Measurements from ENCODE around the gene DTD1.
A peak's percentile ranks its signal among the peaks of the same experiment; 100 is the strongest.

The DTD1 gene, protein sequence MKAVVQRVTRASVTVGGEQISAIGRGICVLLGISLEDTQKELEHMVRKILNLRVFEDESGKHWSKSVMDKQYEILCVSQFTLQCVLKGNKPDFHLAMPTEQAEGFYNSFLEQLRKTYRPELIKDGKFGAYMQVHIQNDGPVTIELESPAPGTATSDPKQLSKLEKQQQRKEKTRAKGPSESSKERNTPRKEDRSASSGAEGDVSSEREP

GRCh38 chr20:18587665-18588573 lies at the start of gene DTD1:
Gene DTD1, plus strand, starts transcription at chr20:18588054. Its CDS starts 19 bp downstream, at chr20:18588073.
- DNase-seq (ENCODE audit: low read depth in 2 of 2, low spot score in 1 of 2) = peak; percentile 57 to 73

DNA sequence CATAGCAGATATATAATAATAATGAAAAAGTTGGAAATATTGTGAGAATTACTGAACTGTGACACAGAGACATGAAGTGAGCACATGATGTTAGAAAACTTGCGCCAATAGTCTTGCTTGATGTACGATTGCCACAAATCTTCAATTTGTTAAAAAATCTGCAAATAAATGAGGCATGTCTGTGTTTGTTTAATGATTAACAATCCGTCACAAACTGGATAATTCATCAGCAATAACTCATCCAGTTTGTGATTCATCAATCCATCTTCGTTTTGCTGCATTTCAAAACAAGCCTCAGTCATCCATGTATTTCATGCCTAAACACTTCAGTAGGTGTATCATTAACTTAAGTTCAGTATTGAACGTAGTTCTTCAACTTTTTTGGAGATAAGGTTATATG lies 46.1 kb upstream of the DTD1 start:
- DNase-seq (ENCODE audit: low read depth in 2 of 2, low spot score in 1 of 2) = no peak

DNA sequence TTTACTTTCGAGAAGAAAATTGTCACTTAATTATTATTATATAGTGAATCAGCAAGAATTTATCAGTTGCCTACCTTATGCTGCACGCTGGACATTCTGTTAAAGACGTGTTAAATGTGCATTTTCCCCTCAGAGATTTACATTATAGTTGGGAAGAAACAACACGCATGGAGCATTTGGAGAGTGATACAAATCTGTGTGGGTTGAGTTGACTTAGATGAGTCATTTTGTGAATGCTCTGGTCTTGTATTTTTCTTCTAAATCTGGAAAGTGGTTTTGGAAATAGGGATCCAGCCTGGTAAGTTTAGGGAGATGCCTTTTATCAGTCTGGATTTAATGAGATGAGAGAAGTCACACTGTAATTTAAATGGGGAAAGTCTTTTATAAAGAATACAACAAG lies 44.6 kb upstream of the DTD1 start:
- DNase-seq (ENCODE audit: low read depth in 2 of 2, low spot score in 1 of 2) = no peak

DNA sequence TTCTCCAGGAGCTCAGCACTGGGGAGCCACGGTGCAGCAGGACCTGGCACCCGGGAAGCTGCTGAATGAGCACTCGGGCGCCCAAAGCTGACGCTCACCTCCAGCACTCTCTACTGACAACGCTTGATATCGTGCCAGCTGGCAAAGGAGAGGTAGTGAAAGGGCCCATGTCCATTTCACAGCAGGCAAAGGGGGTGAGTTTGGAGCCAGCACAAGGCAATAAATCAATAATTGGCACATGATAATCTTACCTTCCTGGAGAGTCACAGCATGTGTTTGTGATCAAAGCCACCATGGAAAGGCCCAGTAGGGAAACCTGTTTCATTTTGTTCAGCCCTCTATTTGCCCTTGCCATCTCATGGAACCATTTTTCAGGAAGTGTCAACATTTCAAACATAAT lies 43.9 kb upstream of the DTD1 start:
- DNase-seq (ENCODE audit: low read depth in 2 of 2, low spot score in 1 of 2) = no peak

- DNase-seq (ENCODE audit: low read depth in 2 of 2, low spot score in 1 of 2) = no peak
Measured at GRCh38 chr20:18545566-18545965, 42.3 kb upstream of the DTD1 start.

- DNase-seq (ENCODE audit: low read depth in 2 of 2, low spot score in 1 of 2) = no peak
Measured at GRCh38 chr20:18548465-18548864, 39.4 kb upstream of the DTD1 start.

DNA sequence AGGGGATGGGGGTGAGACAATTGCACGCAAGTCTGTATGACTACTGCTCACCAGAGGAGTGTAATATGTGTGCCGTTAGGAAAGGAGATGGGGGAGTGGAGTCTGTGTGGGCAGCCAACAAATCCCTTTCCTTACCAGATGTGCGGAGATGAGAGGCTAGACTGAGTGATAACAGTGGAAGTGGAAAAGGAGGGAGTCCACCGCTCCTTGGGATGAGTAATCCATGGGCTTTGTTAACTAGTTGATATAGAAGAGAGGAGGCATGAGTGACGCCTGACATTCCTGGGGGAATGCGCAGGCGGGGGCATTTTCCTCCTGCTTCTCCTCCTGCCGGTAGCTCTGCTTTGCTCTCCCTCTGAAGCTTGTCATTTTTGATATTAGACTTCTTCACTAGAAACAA lies 34.1 kb upstream of the DTD1 start:
- DNase-seq (ENCODE audit: low read depth in 2 of 2, low spot score in 1 of 2) = no peak

GRCh38 chr20:18566892-18567738 lies 20.7 kb upstream of the DTD1 start, which contains the start of gene SMIM26:
Gene SMIM26, plus strand, starts transcription at chr20:18567432. Its CDS starts 47 bp downstream, at chr20:18567479.
- DNase-seq (ENCODE audit: low read depth in 2 of 2, low spot score in 1 of 2) = peak; percentile 80 to 86

GRCh38 chr20:18567739-18568091 lies 20.1 kb upstream of the DTD1 start:
- no peak for DNase-seq (ENCODE audit: low read depth in 2 of 2, low spot score in 1 of 2)

GRCh38 chr20:18571009-18571408 lies 16.8 kb upstream of the DTD1 start:
- no peak for DNase-seq (ENCODE audit: low read depth in 2 of 2, low spot score in 1 of 2)

GRCh38 chr20:18571578-18571977 lies 16.3 kb upstream of the DTD1 start:
- DNase-seq (ENCODE audit: low read depth in 2 of 2, low spot score in 1 of 2) = no peak

DNA sequence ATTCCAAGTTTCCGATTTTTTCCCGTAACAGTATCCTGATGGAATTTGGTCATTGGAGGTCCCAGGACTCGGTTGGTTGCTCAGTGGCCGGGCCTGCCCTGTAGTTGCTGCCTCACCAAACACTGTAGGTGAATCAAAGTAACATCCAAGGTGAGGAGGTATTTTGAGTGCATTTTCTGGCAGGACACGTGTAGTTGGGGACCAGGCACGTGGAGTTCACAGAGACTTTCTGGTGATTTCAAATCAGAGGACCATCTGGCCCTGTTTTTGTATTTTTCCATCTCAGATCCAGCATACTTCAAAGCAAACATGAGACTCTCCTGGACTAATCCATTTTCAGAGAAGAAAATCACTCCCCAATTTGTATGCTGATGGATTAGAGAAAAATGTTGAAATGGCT lies 9.9 kb upstream of the DTD1 start:
- DNase-seq (ENCODE audit: low read depth in 2 of 2, low spot score in 1 of 2) = no peak

- DNase-seq (ENCODE audit: low read depth in 2 of 2, low spot score in 1 of 2) = no peak
Measured at GRCh38 chr20:18578581-18578980, 9.3 kb upstream of the DTD1 start.

DNA sequence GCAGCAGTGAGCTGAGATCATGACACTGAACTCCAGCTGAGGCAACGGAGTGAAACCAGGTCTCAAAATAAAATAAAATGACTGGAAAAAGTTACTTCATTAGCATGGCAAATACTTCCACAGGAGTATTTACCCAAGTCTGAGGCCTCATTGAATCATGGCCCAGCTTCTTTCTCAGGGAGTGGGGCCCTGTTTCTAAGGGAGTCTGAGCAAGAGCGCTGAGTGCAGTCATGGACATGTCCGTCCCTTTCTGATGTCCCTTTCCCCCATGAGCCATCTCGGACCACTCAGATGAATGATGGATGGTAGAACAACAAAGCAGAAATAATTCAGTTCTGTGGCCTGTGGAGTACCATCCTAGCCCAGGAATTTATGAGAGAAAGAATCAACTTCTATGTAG lies 7.8 kb upstream of the DTD1 start:
- DNase-seq (ENCODE audit: low read depth in 2 of 2, low spot score in 1 of 2) = no peak

DNA sequence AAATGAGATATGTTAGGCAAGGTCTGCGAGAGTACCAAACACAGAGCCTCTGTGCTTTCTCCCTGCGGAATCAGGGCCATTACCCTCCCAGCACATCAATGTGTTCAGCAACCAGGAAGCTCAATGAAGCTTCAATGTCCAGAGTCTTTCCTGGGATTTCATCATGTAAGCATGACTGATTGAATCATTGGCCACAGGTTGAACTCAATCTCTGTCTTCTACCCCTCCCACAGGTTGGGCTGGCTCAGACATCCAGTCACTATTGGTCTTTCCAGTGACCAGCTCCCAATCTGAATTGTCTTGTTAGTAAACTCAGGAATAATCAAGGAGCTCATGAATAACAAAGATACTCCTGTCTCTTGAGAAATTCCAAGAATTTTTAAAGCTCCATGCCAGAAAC lies 2.7 kb upstream of the DTD1 start:
- DNase-seq (ENCODE audit: low read depth in 2 of 2, low spot score in 1 of 2) = no peak

GRCh38 chr20:18588574-18588933 lies 700 bp downstream of the DTD1 start:
- DNase-seq (ENCODE audit: low read depth in 2 of 2, low spot score in 1 of 2) = no peak

- DNase-seq (ENCODE audit: low read depth in 2 of 2, low spot score in 1 of 2) = no peak
Measured at GRCh38 chr20:18589941-18590674, 2.3 kb downstream of the DTD1 start.

DNA sequence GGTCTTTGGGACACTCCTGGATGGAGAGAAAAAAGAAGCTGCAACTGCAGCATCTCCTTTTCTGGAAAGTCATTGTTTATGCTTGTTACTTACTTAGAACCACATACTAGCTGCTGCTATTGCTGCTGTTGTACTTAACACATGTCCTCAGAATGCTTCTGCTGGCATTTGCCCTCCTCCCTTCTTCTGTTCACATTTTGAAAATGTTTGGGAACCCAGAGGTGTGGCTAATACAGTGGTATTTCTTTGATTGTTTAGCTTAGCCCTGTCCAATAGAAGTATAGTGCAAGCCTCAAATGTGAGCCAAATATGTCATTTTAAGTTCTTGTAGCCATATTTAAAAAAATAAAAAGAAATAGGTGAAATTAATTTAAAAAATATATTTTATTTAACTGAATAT lies 8.4 kb downstream of the DTD1 start:
- DNase-seq (ENCODE audit: low read depth in 2 of 2, low spot score in 1 of 2) = no peak

- DNase-seq (ENCODE audit: low read depth in 2 of 2, low spot score in 1 of 2) = no peak
Measured at GRCh38 chr20:18609741-18610140, 21.9 kb downstream of the DTD1 start.

DNA sequence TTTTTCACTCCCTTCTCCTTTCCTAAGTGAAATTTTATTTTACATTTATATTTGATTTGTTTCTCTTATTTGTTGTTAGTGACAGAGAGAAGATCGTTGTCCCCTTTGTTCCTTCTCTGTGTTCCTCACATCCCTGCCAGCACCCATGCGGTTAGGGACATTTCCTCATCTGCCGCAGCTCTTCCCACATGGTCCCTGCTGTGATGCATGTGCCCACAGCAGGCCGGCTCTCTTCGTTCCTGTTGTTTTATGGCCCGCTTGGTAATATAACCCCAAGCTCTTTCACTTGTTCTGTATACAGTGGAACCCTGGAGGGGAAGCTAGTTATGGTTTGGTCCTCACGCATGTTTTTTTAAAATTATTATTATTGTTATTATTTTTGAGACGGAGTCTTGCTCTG lies 23.6 kb downstream of the DTD1 start:
- no peak for DNase-seq (ENCODE audit: low read depth in 2 of 2, low spot score in 1 of 2)

- DNase-seq (ENCODE audit: low read depth in 2 of 2, low spot score in 1 of 2) = no peak
Measured at GRCh38 chr20:18613553-18613952, 25.7 kb downstream of the DTD1 start.
